Hepatocyte (in vitro differentiated cells): ENCODE results near the gene APBA2.

Experiments used
- EZH2 ChIP-seq: fragments of 200-600 bp; sonication (generic); IDR thresholded peaks from 2 replicates; pipeline ENCODE4 v1.6.1; 2016; ENCODE audit warnings: antibody characterized with exemption, mild to moderate bottlenecking, borderline replicate concordance
- EZH2phosphoT487 ChIP-seq: fragments of 200-600 bp; sonication (generic); IDR thresholded peaks from one replicate; pipeline ENCODE4 v1.6.1; 2018; ENCODE audit warnings: antibody characterized with exemption, mild to moderate bottlenecking, low read depth, moderate library complexity; ENCODE audit not compliant: unreplicated experiment, severe bottlenecking
- TF ChIP-seq, protein P1 (sequence below): fragments of 200-600 bp; sonication (generic); IDR thresholded peaks from 2 replicates; pipeline ENCODE4 v1.5.1; 2016; ENCODE audit warnings: antibody characterized with exemption, mild to moderate bottlenecking; ENCODE audit not compliant: poor library complexity

DNA sequence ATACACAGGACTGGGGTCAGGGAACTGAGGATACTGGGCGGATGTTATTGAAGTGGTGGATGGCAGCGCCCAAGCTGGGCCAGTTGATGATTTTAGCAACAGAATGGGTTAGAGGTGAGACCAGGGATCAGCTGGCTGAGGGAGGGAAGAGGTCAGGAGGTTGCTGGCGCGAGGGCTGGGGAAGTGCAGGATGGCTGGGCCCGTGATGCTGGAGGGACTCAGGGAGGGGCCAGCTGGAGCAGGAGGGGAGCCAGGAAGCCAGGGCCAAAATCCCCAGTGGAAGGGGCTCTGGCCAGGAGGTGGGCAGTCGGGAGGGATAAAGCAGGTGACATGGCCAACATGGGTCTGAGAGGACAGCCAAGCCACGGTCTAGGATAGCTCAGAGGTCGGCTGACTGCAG lies 205.9 kb downstream of the APBA2 start:
- TF ChIP-seq, protein P1, sequence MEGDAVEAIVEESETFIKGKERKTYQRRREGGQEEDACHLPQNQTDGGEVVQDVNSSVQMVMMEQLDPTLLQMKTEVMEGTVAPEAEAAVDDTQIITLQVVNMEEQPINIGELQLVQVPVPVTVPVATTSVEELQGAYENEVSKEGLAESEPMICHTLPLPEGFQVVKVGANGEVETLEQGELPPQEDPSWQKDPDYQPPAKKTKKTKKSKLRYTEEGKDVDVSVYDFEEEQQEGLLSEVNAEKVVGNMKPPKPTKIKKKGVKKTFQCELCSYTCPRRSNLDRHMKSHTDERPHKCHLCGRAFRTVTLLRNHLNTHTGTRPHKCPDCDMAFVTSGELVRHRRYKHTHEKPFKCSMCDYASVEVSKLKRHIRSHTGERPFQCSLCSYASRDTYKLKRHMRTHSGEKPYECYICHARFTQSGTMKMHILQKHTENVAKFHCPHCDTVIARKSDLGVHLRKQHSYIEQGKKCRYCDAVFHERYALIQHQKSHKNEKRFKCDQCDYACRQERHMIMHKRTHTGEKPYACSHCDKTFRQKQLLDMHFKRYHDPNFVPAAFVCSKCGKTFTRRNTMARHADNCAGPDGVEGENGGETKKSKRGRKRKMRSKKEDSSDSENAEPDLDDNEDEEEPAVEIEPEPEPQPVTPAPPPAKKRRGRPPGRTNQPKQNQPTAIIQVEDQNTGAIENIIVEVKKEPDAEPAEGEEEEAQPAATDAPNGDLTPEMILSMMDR = no peak
- no peak for TF ChIP-seq EZH2phosphoT487
- TF ChIP-seq EZH2 = no peak
